SU-DHL-6 (cell line): ENCODE measurements around the gene OR6B1.

Experiments
- CTCF ChIP-seq: fragments of 200-600 bp; sonication (generic); IDR thresholded peaks from one replicate; pipeline ENCODE4 v1.5.1; 2017; ENCODE audit warnings: antibody characterized with exemption, mild to moderate bottlenecking, low read length, moderate library complexity; ENCODE audit not compliant: insufficient read depth, poor library complexity, severe bottlenecking
- EZH2phosphoT487 ChIP-seq: fragments of 200-600 bp; sonication (generic), shearing (Covaris generic); conservative IDR thresholded peaks from 2 replicates; pipeline ENCODE4 v1.6.1; 2018; ENCODE audit warnings: mild to moderate bottlenecking, antibody characterized with exemption, low read length, moderate library complexity, mixed read lengths

DNA sequence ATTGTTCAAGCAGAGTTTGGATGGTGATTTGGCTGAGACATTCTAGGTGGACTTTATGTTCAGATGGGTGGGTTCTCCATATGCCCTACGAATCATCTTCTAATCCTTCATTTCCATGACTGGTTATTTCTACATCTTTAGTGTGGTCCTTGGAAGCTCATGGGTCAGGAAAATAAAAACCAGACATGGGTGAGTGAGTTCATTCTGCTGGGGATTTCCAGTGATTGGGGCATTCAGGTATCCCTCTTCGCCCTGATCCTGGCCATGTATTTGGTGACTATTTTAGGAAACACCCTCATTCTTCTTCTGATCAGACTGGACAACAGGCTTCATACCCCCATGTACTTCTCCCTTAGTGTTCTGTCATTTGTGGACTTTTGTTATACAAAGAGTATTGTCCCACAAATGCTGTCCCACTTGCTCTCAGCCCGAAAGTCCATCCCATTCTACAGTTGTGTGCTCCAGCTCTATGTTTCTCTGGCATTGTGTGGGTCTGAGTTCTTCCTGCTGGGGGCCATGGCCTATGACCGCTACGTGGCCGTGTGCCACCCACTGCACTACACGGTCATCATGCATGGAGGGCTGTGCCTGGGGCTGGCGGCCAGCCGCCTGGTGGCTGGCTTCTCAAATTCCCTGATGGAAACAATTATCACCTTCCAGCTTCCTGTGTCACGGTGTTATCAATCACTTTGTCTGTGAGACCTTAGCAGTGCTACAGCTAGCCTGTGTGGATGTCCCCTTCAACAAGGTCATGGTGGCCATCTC is 19.2 kb upstream of the OR6B1 start:
- no peak for TF ChIP-seq CTCF
- no peak for TF ChIP-seq EZH2phosphoT487
